HG03571 (cell line): ENCODE measurements around the gene NPIPA3.
A peak's percentile ranks its signal among the peaks of the same experiment; 100 is the strongest.
"Not testable (repeated sequence)": the region's sequence is repeated elsewhere in the genome, so short reads cannot be mapped to it uniquely, and the experiment has no call there.

Experiments
- ATAC-seq: cut with Tn5 transposase; IDR thresholded peaks from one replicate; pipeline ENCODE4 v1.9.1; 2021; ENCODE audit not compliant: unreplicated experiment

The NPIPA3 gene

DNA sequence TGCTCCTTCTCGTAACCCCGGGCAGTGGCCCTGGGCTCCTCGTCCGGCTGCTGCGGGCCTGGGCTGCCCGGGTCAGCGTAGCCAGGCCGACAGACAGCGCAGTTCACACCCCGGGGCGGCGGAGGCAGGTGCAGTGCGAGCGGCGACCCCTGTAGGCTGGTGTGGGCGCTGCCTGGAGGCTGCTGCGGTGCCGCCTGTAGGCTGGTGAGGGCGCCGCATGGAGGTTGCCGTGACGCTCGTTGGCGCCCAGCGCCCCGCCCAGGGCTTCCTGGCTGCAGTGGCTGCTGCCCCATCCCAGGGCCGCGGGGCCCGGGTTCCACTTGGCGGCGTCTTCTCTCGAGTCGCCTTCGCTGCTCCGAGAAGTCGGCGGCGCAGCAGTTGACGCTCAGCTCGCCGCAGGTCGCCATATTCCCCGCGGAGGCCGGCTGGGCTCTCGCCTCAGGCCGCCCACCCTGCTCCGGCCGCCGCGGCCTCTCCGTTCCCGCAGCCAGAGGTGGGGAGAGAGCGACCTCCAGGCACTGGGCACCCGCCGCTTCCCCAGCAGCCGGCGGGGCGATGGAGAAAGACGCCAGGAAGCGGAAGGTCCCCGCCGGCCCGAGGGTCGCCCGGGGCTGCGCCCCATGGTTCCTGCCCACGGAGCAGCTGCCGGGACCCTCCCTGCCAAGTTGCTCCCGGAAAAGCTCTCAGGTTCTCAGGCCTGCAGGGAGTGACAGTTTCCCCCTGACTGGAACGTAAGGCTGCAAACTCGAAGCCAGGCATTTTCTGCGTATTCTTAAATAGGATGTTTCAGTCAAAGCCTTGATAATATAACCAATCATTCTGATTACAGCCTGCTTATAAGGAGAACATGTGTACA, 39.3 kb downstream of the NPIPA3 start, which contains the start of gene NPIPA2:
TSS of gene NPIPA2 (plus strand) at position 261 of the 856 bp plus-strand sequence. CDS start 5,533 bp downstream, outside the sequence.
- ATAC-seq, result peak; percentile 94

DNA sequence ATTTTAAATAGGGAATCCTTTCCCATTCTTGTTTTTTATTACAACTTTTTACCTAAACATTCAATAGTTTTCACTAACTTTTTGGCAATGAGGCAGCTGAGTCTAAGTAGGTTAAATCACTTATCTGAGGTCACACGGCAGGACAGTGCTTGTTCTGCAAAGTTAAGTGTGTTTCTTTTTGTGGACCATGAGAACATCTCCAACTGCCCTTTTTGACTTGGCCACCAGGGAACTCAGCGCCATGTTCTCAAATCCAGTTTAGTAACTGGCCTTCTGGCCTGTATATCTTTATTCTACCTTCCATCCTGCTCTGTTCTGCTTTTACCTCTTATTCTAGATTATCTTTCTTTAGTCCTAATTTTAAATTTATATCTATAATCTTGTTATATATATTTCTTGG, 70.4 kb downstream of the NPIPA3 start:
- ATAC-seq, result not testable (repeated sequence)

DNA sequence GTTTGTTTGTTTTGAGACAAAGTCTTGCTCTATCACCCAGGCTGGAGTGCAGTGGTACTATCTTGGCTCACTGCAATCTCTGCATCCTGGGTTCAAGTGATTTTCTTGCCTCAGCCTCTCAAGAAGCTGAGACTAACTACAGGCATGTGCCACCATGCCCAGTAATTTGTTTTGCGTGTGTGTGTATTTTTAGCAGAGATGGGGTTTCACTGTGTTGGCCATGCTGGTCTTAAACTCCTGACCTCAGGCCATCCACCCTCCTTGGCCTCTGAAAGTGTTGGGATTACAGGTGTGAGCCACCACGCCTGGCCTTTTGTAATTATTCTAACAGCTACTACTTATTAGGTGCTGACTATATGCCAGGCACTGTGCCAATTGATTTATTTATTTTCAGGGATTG, 72.4 kb downstream of the NPIPA3 start:
- ATAC-seq, result not testable (repeated sequence)
